HG03442 (cell line): ENCODE results near the gene SCYGR3.

Experiments used
- ATAC-seq: cut with Tn5 transposase; IDR thresholded peaks from one replicate; pipeline ENCODE4 v1.9.1; 2021; ENCODE audit warnings: mild to moderate bottlenecking, moderate library complexity; ENCODE audit not compliant: unreplicated experiment

The SCYGR3 gene

GRCh38 chr2:227565080-227565479 lies 49.6 kb downstream of the SCYGR3 start:
- no peak for ATAC-seq
